HCT116 (cell line): Measurements from ENCODE around the gene FBXL13. TPM values are rescaled to one million over a fixed set of nuclear protein-coding genes. Genes with fewer than 3 reads are reported as not detected.

Experiments
- ATAC-seq: fragments of 200-7000 bp; cut with Tn5 transposase; 2 replicates; pipeline ENCODE4 v1.9.1; 2020; ENCODE audit warnings: mild to moderate bottlenecking, moderate library complexity
- BruUV-seq: library from RNA; stranded (reverse); fragments of 400-500 nt; replicated peaks from 2 replicates; lab custom pipeline; 2021; lab: Mats Ljungman, UMichigan
- CTCF ChIA-PET: fragments of 300-600 bp; sonication (Branson Sonifier 250); formaldehyde crosslinking; loops from one replicate; lab custom pipeline; 2021; ENCODE audit warnings: antibody characterized with exemption; lab: Charles Lee
- POLR2A ChIA-PET: fragments of 300-600, 350-600 bp; sonication (Branson Sonifier 250); formaldehyde crosslinking; loops from one replicate; lab custom pipeline; 2021; ENCODE audit warnings: antibody characterized with exemption; lab: Charles Lee
- RAD21 ChIA-PET, 2 experiments: fragments of 300-600 bp; sonication (Branson Sonifier 250); formaldehyde crosslinking; loops; one replicate each; lab custom pipeline; 2023; ENCODE audit warnings: low total read pairs in 2 of 2; ENCODE audit not compliant: uncharacterized antibody in 2 of 2, unreplicated experiment in 2 of 2, low non-redundant PET in 1 of 2; lab: Charles Lee
- DNase-seq: peaks from one replicate; pipeline ENCODE4 v3.0.0-alpha.2; 2010; ENCODE audit warnings: low read depth, low spot score
- H2AFZ ChIP-seq: fragments of 200-600 bp; shearing (Covaris generic), sonication (generic); 2 replicates; pipeline ENCODE4 v1.6.1; 2017; ENCODE audit warnings: low read depth, mixed run types, mixed read lengths, antibody characterized with exemption, low read length; ENCODE audit not compliant: poor library complexity, severe bottlenecking
- H3K27ac ChIP-seq: 2 replicates; pipeline ENCODE4 v1.5.1; 2012; ENCODE audit warnings: low read depth, low read length
- H3K27me3 ChIP-seq: fragments of 200-600 bp; sonication (generic); 2 replicates; pipeline ENCODE4 v1.6.1; 2016; ENCODE audit warnings: mixed run types, low read length, mixed read lengths; ENCODE audit not compliant: insufficient read depth
- H3K36me3 ChIP-seq, 2 experiments: fragments of 200-500 bp in 1 of 2; fragments of 200-600 bp in 1 of 2; sonication (Bioruptor generic) in 1 of 2; sonication (generic) in 1 of 2; 2 replicates each; pipeline versions ENCODE4 v1.5.1 to v1.6.1; 2014 to 2016; ENCODE audit warnings: low read length in 2 of 2, inconsistent platforms in 1 of 2, mixed read lengths in 1 of 2, mixed run types in 1 of 2; ENCODE audit not compliant: insufficient read depth in 2 of 2, control insufficient read depth in 1 of 2
- H3K4me1 ChIP-seq, 2 experiments: fragments of 200-600 bp in 1 of 2; sonication (generic) in 1 of 2; 2 replicates each; pipeline versions ENCODE4 v1.5.1 to v1.6.1; 2012 to 2017; ENCODE audit warnings: low read length in 2 of 2, inconsistent platforms in 1 of 2, mild to moderate bottlenecking in 1 of 2, mixed read lengths in 1 of 2, mixed run types in 1 of 2, moderate library complexity in 1 of 2; ENCODE audit not compliant: insufficient read depth in 2 of 2, control insufficient read depth in 1 of 2
- H3K4me2 ChIP-seq: fragments of 200-600 bp; sonication (generic); 2 replicates; pipeline ENCODE4 v1.6.1; 2017; ENCODE audit warnings: mixed run types, low read length, mixed read lengths
- H3K4me3 ChIP-seq, 2 experiments: fragments of 200-600 bp in 1 of 2; sonication (generic) in 1 of 2; replicated peaks in 1 of 2; 2 replicates each; pipeline ENCODE4 v1.5.1; 2011 to 2016; ENCODE audit warnings: low read length in 2 of 2, control low read depth in 1 of 2, low read depth in 1 of 2, mild to moderate bottlenecking in 1 of 2, mixed read lengths in 1 of 2, mixed run types in 1 of 2
- H3K79me2 ChIP-seq: fragments of 200-600 bp; sonication (generic); 2 replicates; pipeline ENCODE4 v1.6.1; 2017; ENCODE audit warnings: mild to moderate bottlenecking, mixed run types, low read length, moderate library complexity, mixed read lengths; ENCODE audit not compliant: insufficient read depth
- H3K9ac ChIP-seq: fragments of 200-600 bp; sonication (generic); 2 replicates; pipeline ENCODE4 v1.6.1; 2016; ENCODE audit warnings: low read length, mixed read lengths
- H3K9me2 ChIP-seq: fragments of 200-600 bp; sonication (generic), shearing (Covaris generic); 2 replicates; pipeline ENCODE4 v1.6.1; 2017; ENCODE audit warnings: mixed run types, mild to moderate bottlenecking, moderate library complexity; ENCODE audit not compliant: insufficient read depth
- H3K9me3 ChIP-seq, 2 experiments: fragments of 200-500 bp in 1 of 2; fragments of 200-600 bp in 1 of 2; sonication (Bioruptor generic) in 1 of 2; sonication (generic) in 1 of 2; 2 replicates each; pipeline ENCODE4 v1.6.1; 2014 to 2017; ENCODE audit warnings: low read length in 2 of 2, mixed read lengths in 2 of 2, inconsistent platforms in 1 of 2, low read depth in 1 of 2, mild to moderate bottlenecking in 1 of 2, mixed run types in 1 of 2, moderate library complexity in 1 of 2; ENCODE audit not compliant: control insufficient read depth in 1 of 2, insufficient read depth in 1 of 2
- H4K20me1 ChIP-seq: fragments of 200-600 bp; sonication (generic), shearing (Covaris generic); 2 replicates; pipeline ENCODE4 v1.6.1; 2017; ENCODE audit warnings: mixed run types, mild to moderate bottlenecking, moderate library complexity; ENCODE audit not compliant: insufficient read depth
- EGR1 ChIP-seq: IDR thresholded peaks from 2 replicates; pipeline ENCODE4 v1.6.1; 2012; ENCODE audit warnings: low read depth
- ELF1 ChIP-seq: IDR thresholded peaks from 2 replicates; pipeline ENCODE4 v1.6.1; 2012; ENCODE audit warnings: low read depth, borderline replicate concordance
- EZH2phosphoT487 ChIP-seq: fragments of 200-600 bp; IDR thresholded peaks from 2 replicates; pipeline ENCODE4 v1.6.1; 2018; ENCODE audit warnings: antibody characterized with exemption, borderline replicate concordance
- FOSL1 ChIP-seq: IDR thresholded peaks from 2 replicates; pipeline ENCODE4 v1.6.1; 2012; ENCODE audit warnings: low read depth
- JUND ChIP-seq: IDR thresholded peaks from 2 replicates; pipeline ENCODE4 v1.6.1; 2012
- MAX ChIP-seq: IDR thresholded peaks from 2 replicates; pipeline ENCODE4 v1.6.1; 2012
- POLR2A ChIP-seq: IDR thresholded peaks from 2 replicates; pipeline ENCODE4 v1.7.0; 2011; ENCODE audit warnings: borderline replicate concordance; ENCODE audit not compliant: insufficient read depth, insufficient read length; ENCODE audit errors: extremely low read depth
- POLR2AphosphoS5 ChIP-seq: IDR thresholded peaks from 2 replicates; pipeline ENCODE4 v1.6.1; 2011; ENCODE audit warnings: mild to moderate bottlenecking, low read depth, low read length, moderate library complexity
- REST ChIP-seq: IDR thresholded peaks from 2 replicates; pipeline ENCODE4 v1.6.1; 2012; ENCODE audit warnings: low read depth
- SIN3A ChIP-seq: IDR thresholded peaks from 2 replicates; pipeline ENCODE4 v1.6.1; 2012; ENCODE audit warnings: low read depth
- TCF7L2 ChIP-seq: IDR thresholded peaks from 2 replicates; pipeline ENCODE4 v1.7.0; 2011; ENCODE audit warnings: borderline replicate concordance, inconsistent platforms; ENCODE audit not compliant: insufficient read depth, insufficient read length; ENCODE audit errors: extremely low read depth
- intact Hi-C: fragments of 100-400 bp; cut with micrococcal nuclease; formaldehyde crosslinking; loops from 2 replicates; pipeline ENCODE4 v1.10.0; 2022
- total RNA-seq: library from RNA; stranded (reverse); gene quantifications from one replicate; pipeline ENCODE4 v1.2.1, GENCODE V29; 2021; ENCODE audit not compliant: unreplicated experiment

The FBXL13 gene
- total RNA-seq, 1 experiment from 2014 or later, result 1.0 TPM

GRCh38 chr7:102953406-102953805, 121.2 kb downstream of the FBXL13 start (continued):
- TF ChIP-seq REST (no peak), POLR2AphosphoS5 (no peak)

- no peaks in the 10 kb centered on the region for H3K27me3 ChIP-seq
- no peak overlapping the region for H3K4me2 ChIP-seq
- no peaks in the 10 kb centered on the region for H3K79me2 ChIP-seq
- TF ChIP-seq SIN3A (no peak), POLR2AphosphoS5 (no peak), FOSL1 (no peak), POLR2A (no peak), MAX (no peak), EGR1 (no peak), JUND (no peak), REST (no peak), EZH2phosphoT487 (no peak), ELF1 (no peak), TCF7L2 (no peak)
- intact Hi-C loops, result loop anchor here (10.0 kb wide), 1 partner anchor 103 kb away; no protein-coding TSS in a partner anchor
- ATAC-seq, result no peak
- H3K9me2 ChIP-seq, result no peaks in the 10 kb centered on the region
- no peak for DNase-seq
- ChIA-PET CTCF (no interaction called here), RAD21 (no interaction called here), POLR2A (no interaction called here)
- BruUV-seq, result no TSS peak
- no peaks in the 10 kb centered on the region for H4K20me1 ChIP-seq
- H3K36me3 ChIP-seq, result no peaks in the 10 kb centered on the region
- no peak overlapping the region for H2AFZ ChIP-seq
- H3K4me1 ChIP-seq, result no peaks in the 10 kb centered on the region
- no peaks in the 10 kb centered on the region for H3K9me3 ChIP-seq
- H3K9ac ChIP-seq, result no peak overlapping the region
- H3K4me3 ChIP-seq, result no peak overlapping the region
- no peak overlapping the region for H3K27ac ChIP-seq
These were observed 122.8 kb downstream of the FBXL13 start for GRCh38 chr7:102951839-102952238.
